Thyroid gland (tissue), 4 donors: Measurements from ENCODE around the gene LRRC47. TPM values are rescaled to one million over a fixed set of nuclear protein-coding genes. Genes with fewer than 3 reads are reported as not detected.
"Not testable (repeated sequence)": the region's sequence is repeated elsewhere in the genome, so short reads cannot be mapped to it uniquely, and the experiment has no call there.

ENCODE experiments used
- DNase-seq, 2 donors: peaks; one replicate each; pipeline ENCODE4 v3.0.0-alpha.2; 2019
- H3K27ac ChIP-seq, 3 donors: fragments of 200-600 bp; sonication (generic); 1 replicate in 2 of 3; 2 replicates in 1 of 3; pipeline ENCODE4 v1.5.1; 2016 to 2019; ENCODE audit warnings: mild to moderate bottlenecking in 1 of 3, moderate library complexity in 1 of 3
- H3K27me3 ChIP-seq: fragments of 200-600 bp; sonication (generic); one replicate; pipeline ENCODE4 v1.5.1; 2019
- H3K36me3 ChIP-seq, 2 donors: fragments of 200-600 bp; sonication (generic); one replicate each; pipeline ENCODE4 v1.5.1; 2016 to 2019
- H3K4me1 ChIP-seq, 2 donors: fragments of 200-600 bp; sonication (generic); one replicate each; pipeline ENCODE4 v1.5.1; 2017 to 2019
- H3K4me3 ChIP-seq, 3 donors: fragments of 200-600 bp; sonication (generic); replicated peaks in 1 of 3; 1 replicate in 2 of 3; 2 replicates in 1 of 3; pipeline ENCODE4 v1.5.1; 2016; ENCODE audit warnings: mild to moderate bottlenecking in 1 of 3
- H3K9me3 ChIP-seq: fragments of 200-600 bp; sonication (generic); one replicate; pipeline ENCODE4 v1.5.1; 2017
- CTCF ChIP-seq, 6 experiments: fragments of 200-600 bp in 3 of 6; fragments of 450-650 bp in 3 of 6; sonication (generic) in 3 of 6; IDR thresholded peaks; one replicate each; pipeline ENCODE4 v1.5.1; 2016 to 2019; ENCODE audit warnings: antibody characterized with exemption in 6 of 6, mild to moderate bottlenecking in 2 of 6, inconsistent platforms in 1 of 6, moderate library complexity in 1 of 6
- POLR2A ChIP-seq, 2 donors: fragments of 450-650 bp; IDR thresholded peaks; one replicate each; pipeline ENCODE4 v1.6.1; 2017; ENCODE audit warnings: antibody characterized with exemption in 2 of 2, mild to moderate bottlenecking in 2 of 2, moderate library complexity in 1 of 2
- WGBS, 2 donors: methylation state at CpG; one replicate each; pipeline ENCODE4 v1.1.5; 2017; 5-methylcytosine and 5-hydroxymethylcytosine counted together
- intact Hi-C: fragments of 100-400 bp; cut with DNase I; formaldehyde crosslinking; loops from one replicate; pipeline ENCODE4 v1.15.1; 2023
- total RNA-seq, 4 donors: library from RNA; depleted of rRNA; stranded (reverse); fragments of >200 nt; gene quantifications; one replicate each; pipeline ENCODE4 v1.2.3, GENCODE V29; 2016

Gene LRRC47
- total RNA-seq, 4 donors from 2014 or later = 38.7 to 45.2 (median 43.7) TPM

DNA sequence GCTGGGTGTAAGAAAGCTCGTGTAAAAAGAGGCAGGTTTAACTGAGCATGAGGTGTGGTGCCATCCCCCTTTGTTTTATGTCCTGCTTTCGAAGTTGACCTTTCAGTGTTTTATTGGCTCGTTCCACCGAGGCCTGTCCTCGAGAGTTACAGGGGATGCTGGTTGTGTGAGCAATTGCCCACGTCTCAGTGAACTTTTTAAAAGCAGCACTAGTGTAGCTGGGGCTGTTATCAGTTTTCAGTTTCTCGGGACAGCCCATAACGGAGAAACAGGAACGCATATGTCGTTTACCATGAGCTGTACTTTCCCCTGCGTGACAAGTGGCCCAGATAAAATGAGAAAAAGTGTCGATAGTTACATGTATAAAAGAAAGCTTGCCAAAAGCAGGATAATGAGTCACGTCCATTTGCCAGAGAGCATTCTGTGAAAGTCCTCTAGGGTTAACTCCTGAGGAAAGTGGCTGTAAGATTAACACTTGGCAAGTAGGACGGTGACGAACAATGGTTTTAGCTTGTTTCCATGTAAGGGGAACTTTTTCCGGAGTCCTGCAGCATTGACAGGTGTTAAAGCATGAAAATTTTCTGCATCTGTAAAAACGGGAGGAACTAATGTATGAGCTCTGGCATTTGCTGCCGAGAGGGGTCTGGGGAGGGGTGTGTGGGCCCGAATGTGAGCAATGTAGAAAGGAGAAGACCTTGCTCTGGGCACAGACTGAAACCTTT, 7.8 kb upstream of the LRRC47 start:
- intact Hi-C loops = loop anchor here (5.0 kb wide), 1 partner anchor 352 kb away; the partner anchor contains the start of gene ARHGEF16
- DNase-seq = no peak
- peaks cover 0 to 5% of the 10 kb centered on the region in 2 donors for H3K4me1 ChIP-seq
- H3K9me3 ChIP-seq = no peaks in the 10 kb centered on the region
- TF ChIP-seq CTCF (IDR thresholded peaks at IDR 0.05) (no peak), POLR2A (IDR thresholded peaks at IDR 0.05) (no peak)
- no peaks in the 10 kb centered on the region for H3K27me3 ChIP-seq
- 67 to 74% methylated on average over 19 of the region's 19 CpGs for WGBS, 2 donors
- H3K4me3 ChIP-seq = no peak overlapping the region
- H3K36me3 ChIP-seq = no peaks in the 10 kb centered on the region
- no peak overlapping the region for H3K27ac ChIP-seq

GRCh38 chr1:3800795-3801194, 4.5 kb upstream of the LRRC47 start:
- H3K4me1 ChIP-seq, H3K9me3 ChIP-seq, H3K27ac ChIP-seq, H3K4me3 ChIP-seq, DNase-seq, H3K27me3 ChIP-seq, H3K36me3 ChIP-seq: not testable (repeated sequence)
- intact Hi-C loops = loop anchor here (5.0 kb wide), 1 partner anchor 348 kb away; the partner anchor contains the start of gene ARHGEF16
- 80 to 88% methylated on average over 3 of the region's 3 CpGs for WGBS, 2 donors

GRCh38 chr1:3799976-3800685, 3.8 kb upstream of the LRRC47 start:
- Histone ChIP-seq H3K4me3 (no peak overlapping the region), H3K36me3 (no peaks in the 10 kb centered on the region), H3K27ac (no peak overlapping the region), H3K9me3 (no peaks in the 10 kb centered on the region), H3K4me1 (peaks cover 10 to 11% of the 10 kb centered on the region in 2 donors), H3K27me3 (no peaks in the 10 kb centered on the region)
- DNase-seq = no peak
- TF ChIP-seq CTCF (IDR thresholded peaks at IDR 0.05) (no peak), POLR2A (IDR thresholded peaks at IDR 0.05) (no peak)
- WGBS, 2 donors = 71 to 84% methylated on average over 6 to 8 of the region's 11 CpGs
- intact Hi-C loops = loop anchor here (5.0 to 10.0 kb wide), 3 partner anchors 73 to 348 kb away; partner anchors contain the start of gene ARHGEF16

DNA sequence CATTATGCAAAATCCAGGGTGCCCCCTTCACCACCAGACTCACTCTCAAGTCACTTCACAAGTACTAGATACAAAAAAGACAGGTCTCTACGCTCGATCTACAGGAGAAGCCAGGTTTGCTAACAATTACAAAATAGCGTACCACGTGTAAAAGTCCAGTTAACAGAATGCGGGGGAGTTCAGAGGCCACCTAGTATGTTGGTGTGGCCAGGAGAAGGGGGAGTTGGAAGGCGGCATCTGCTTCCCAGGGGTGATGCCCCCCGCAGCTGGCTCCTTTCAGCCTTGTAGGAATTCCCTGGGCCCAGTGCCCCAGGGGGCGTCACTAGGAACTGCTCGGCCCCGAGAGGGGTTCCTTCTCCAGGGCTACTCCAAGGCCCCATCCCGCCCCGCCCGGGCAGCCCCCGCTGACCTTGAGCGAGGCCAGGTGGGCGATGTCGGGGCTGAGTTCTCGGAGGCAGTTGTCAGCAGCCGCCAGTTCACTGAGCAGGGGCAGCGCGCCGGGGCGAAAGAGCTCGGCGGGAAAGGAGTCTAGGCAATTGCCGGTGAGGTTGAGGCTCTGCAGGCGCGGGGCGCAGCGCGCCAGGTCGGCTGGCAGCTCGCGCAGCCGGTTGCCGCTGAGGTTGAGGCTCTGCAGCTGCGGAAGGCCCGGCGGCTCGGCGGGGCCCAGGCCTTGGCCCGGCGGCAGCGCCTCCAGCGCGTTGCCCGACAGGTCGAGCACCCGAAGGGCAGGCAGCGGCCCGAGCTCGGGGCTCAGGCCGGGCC, 664 bp downstream of the LRRC47 start:
- no peak for DNase-seq
- Histone ChIP-seq H3K4me1 (peaks cover 26 to 29% of the 10 kb centered on the region in 2 donors), H3K4me3 (peak overlapping the region; percentile 45 to 93 (median 80)), H3K9me3 (no peaks in the 10 kb centered on the region), H3K27ac (peak overlapping the region in 1 of 3 donors; percentile 23), H3K27me3 (no peaks in the 10 kb centered on the region), H3K36me3 (no peaks in the 10 kb centered on the region)
- intact Hi-C loops = loop anchor here (5.0 to 10.0 kb wide), 2 partner anchors 68 to 151 kb away; no protein-coding TSS in a partner anchor
- 17 to 23% methylated on average over 10 of the region's 53 CpGs for WGBS, 2 donors
- TF ChIP-seq CTCF (IDR thresholded peaks at IDR 0.05) (no peak), POLR2A (IDR thresholded peaks at IDR 0.05) (no peak)

DNA sequence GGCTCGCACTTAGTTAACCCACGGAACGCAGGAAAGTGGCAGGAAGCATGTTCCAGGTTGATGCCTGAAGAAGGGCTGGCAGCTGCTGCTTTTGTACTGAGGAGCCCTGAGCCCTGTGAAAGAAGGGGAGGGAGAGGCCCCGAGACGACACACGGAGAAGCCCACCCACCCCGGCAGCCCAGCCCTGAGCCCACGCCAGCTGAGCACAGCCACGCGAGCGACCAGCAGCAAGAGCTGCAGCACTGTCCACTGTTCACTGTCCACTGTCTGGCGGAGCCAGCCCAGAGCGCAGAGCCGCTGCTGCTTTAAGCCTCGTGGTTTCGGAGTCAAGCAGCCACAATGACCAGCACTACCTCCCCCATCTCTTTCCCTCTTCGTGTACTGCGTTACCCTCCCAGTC, 5.3 kb downstream of the LRRC47 start:
- Histone ChIP-seq H3K4me1 (peaks cover 25 to 26% of the 10 kb centered on the region in 2 donors), H3K9me3 (no peaks in the 10 kb centered on the region), H3K27me3 (no peaks in the 10 kb centered on the region), H3K27ac (no peak overlapping the region), H3K4me3 (no peak overlapping the region), H3K36me3 (peaks cover 8 to 20% of the 10 kb centered on the region in 2 donors)
- WGBS, 2 donors = 84 to 92% methylated on average over 13 to 18 of the region's 18 CpGs
- no peak for DNase-seq
- no peak for TF ChIP-seq CTCF (IDR thresholded peaks at IDR 0.05)
- TF ChIP-seq POLR2A (IDR thresholded peaks at IDR 0.05) = no peak
- intact Hi-C loops = loop anchor here (10.0 kb wide), 1 partner anchor 146 kb away; no protein-coding TSS in a partner anchor
